GM13976 (cell line): ENCODE data around the gene NHERF1.

Source experiments
- DNase-seq: peaks from one replicate; pipeline ENCODE4 v3.0.0; 2012; ENCODE audit warnings: low spot score
- in situ Hi-C: fragments of 300-500 bp; cut with MboI; formaldehyde crosslinking; loops from one replicate; pipeline ENCODE4 v1.12.0; 2022; ENCODE audit warnings: low sequenced_read_pairs, mixed read lengths, inconsistent platforms; ENCODE audit not compliant: unreplicated experiment
- TF ChIP-seq, protein P1 (sequence below): IDR thresholded peaks from 2 replicates; pipeline ENCODE4 v1.5.1; 2012; ENCODE audit warnings: borderline replicate concordance, mild to moderate bottlenecking; ENCODE audit not compliant: insufficient read depth; ENCODE audit errors: extremely low read depth, missing control alignments, control extremely low read depth

Gene NHERF1

DNA sequence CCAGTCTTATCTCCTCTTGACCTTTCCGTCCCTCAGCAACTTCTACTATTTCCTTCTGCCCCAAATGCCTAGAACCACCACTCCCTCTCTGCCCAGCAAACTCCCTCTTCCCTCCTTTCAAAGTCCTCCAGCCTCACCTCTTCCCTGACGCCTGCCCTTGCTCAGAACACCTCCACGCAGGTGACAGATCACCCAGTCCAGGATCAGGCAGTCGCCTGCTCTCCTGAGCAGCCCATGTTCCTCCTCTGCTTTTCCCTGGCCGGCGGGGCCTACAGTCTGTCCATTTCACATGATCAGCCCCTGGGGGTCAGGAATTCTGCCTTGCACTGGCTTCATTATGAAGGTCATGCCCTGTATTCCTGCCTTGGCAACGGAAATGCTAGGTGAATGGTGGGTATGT lies 36.1 kb upstream of the NHERF1 start:
- in situ Hi-C loops = no loop called here
- TF ChIP-seq, protein P1, sequence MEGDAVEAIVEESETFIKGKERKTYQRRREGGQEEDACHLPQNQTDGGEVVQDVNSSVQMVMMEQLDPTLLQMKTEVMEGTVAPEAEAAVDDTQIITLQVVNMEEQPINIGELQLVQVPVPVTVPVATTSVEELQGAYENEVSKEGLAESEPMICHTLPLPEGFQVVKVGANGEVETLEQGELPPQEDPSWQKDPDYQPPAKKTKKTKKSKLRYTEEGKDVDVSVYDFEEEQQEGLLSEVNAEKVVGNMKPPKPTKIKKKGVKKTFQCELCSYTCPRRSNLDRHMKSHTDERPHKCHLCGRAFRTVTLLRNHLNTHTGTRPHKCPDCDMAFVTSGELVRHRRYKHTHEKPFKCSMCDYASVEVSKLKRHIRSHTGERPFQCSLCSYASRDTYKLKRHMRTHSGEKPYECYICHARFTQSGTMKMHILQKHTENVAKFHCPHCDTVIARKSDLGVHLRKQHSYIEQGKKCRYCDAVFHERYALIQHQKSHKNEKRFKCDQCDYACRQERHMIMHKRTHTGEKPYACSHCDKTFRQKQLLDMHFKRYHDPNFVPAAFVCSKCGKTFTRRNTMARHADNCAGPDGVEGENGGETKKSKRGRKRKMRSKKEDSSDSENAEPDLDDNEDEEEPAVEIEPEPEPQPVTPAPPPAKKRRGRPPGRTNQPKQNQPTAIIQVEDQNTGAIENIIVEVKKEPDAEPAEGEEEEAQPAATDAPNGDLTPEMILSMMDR = no peak
- no peak for DNase-seq

DNA sequence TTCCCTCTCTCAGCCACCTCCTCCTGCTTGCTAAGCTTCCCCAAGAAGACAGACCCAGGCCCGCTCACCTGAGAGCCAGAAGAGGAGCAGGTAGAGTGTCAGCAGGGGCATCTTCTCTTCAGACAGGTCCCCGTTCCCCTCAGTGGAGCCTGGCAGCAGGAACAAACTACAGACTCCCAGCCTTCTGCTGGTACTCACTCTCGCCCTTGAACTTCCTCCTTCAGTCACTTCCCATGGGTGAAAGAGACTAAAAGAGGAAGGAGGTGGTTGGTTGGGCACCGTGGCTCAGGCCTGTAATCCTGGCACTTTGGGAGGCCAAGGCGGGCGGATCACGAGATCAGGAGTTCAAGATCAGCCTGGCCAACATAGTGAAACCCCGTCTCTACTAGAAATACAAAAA lies 35.7 kb upstream of the NHERF1 start, which contains the start of gene CD300LF:
Gene CD300LF (minus strand): TSS at position 168 of the 400 bp plus-strand sequence. CDS start 57 bp downstream, at position 111.
- TF ChIP-seq, protein P1 = no peak
- DNase-seq = no peak
- in situ Hi-C loops = no loop called here

DNA sequence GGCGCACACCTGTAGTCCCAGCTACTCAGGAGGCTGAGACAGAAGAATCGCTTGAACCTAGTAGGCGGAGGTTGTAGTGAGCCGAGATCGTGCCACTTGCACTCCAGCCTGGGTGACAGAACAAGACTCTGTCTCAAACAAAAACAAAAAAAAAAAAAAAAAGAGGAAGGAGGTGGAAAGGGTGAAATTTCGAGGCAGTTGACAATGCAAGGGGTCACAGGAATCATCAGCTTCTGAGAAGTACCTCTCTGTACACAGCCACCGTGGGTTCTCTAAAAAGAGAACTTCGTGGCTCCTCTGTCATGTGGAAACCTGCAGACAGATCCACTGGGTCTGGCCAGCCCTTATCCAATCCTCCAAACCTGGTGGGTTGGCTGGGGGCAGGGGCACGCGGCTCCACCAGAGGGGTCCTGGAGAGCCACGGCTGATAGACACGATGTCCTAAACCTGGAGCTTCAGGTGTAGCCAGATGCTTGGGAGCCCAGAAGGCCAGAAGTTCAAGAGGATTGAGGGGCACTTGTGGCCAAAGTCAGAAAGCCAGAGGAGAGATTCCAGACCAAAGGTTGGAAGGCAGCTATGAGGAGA lies 35.2 kb upstream of the NHERF1 start:
- TF ChIP-seq, protein P1 = no peak
- DNase-seq = no peak
- in situ Hi-C loops = no loop called here

DNA sequence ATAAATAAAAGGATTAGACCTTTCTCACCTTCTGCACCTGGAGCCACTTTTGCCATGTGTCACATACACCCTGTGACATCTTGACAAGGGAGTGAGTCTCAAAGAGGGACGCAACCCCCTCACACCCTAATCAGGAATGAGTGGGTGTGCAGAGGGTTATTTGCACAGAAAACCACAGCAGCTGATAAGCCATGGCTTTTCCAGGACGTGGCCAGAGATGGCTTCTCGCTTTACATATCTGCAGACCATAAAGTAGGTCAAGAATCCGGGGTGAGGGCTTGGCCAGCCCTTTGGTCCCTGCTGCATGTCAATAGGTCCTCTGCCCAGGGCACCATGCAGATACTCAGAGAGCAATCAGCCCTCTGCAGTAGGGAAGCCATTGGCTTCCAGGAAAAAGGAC lies 33.3 kb upstream of the NHERF1 start:
- in situ Hi-C loops = no loop called here
- TF ChIP-seq, protein P1 = no peak
- DNase-seq = no peak

DNA sequence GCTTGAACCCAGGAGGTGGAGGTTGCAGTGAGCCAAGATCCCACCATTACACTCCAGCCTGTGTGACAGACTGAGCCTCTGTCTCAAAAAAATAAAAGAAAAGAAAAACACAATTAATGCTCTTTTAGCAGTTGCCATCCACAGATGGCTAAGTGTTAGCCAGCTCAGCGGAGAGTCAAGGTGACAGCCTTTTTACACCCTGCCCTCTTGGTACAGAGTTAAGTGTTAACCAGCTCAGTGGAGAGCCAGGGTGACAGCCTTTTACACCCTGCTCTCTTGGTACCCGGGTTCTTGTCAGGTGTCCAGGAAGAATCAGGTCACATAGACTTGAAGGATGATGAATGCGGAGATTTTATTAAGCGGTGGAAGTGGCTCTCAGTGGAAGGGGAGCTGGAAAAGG lies 27.9 kb upstream of the NHERF1 start:
- no peak for DNase-seq
- TF ChIP-seq, protein P1 = no peak
- in situ Hi-C loops = no loop called here

DNA sequence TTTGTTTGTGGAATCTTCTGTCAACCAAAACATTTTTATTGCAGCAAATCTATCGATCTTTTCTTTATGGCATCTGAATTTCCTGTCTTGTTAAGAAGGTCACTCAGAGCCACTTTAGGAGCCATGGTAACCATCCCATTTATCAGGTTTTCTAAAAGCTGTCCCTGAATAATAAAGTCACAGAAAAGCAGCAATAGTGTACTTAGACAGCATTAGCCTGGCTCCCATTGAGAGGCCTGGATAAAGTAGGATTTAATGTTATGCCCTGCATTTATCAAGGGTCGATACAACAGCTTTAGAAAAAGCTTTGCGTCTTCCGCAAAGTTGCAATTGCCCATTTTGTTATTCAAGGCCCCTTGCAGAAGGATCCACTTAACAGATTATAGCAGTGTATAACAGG lies 25.6 kb upstream of the NHERF1 start:
- in situ Hi-C loops = no loop called here
- TF ChIP-seq, protein P1 = no peak

DNA sequence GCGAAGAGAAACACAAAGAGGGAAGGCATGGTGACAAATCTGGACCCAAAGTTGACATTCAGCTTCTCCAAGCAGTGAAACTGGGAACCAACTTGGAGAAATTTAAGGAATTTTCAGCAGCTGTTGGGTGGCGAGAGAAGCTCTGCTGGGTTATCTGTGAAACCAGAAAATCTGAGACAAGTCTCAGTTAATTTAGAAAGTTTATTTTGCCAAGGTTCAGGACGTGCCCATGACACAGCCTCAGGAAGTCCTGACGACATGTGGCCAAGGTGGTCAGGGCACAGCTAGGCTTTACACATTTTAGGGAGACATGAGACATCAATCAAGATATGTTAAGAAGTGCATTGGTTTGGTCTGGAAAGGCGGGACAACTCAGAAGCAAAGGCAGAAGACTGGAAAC lies 24.5 kb upstream of the NHERF1 start:
- TF ChIP-seq, protein P1 = no peak
- in situ Hi-C loops = no loop called here
- DNase-seq = no peak

More for the DNA sequence above, 25.6 kb upstream of the NHERF1 start:
- no peak for DNase-seq
